Measurements from ENCODE around the gene GBP1. TPM values are rescaled to one million over a fixed set of nuclear protein-coding genes. Genes with fewer than 3 reads are reported as not detected.

GBP1 gene
- total and polyA plus RNA-seq, 2 experiments from 2014 or later: 0.13 TPM; not detected in 1

DNA sequence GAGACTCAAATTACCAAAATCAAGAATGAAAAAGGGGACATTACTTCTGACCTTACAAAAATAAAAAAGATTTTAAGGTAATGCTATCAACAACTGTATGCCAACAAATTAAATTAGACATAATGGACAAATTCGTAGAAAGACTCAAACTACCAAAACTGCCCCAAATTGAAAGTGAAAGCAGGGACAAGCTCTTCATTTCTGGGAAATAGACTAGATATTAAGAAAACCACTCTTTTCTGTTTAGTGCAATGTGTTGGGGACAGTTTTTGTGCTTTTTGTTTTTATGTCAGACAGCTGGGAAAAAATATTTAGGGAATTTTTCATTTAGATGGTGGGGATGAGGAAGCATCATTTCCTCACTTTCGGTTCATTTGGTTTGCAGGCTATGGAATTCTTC is 4.9 kb upstream of the GBP1 start (continued):
- TF ChIP-seq ETS1 (IDR thresholded peaks at IDR 0.05): no peak
- TF ChIP-seq, protein P1, sequence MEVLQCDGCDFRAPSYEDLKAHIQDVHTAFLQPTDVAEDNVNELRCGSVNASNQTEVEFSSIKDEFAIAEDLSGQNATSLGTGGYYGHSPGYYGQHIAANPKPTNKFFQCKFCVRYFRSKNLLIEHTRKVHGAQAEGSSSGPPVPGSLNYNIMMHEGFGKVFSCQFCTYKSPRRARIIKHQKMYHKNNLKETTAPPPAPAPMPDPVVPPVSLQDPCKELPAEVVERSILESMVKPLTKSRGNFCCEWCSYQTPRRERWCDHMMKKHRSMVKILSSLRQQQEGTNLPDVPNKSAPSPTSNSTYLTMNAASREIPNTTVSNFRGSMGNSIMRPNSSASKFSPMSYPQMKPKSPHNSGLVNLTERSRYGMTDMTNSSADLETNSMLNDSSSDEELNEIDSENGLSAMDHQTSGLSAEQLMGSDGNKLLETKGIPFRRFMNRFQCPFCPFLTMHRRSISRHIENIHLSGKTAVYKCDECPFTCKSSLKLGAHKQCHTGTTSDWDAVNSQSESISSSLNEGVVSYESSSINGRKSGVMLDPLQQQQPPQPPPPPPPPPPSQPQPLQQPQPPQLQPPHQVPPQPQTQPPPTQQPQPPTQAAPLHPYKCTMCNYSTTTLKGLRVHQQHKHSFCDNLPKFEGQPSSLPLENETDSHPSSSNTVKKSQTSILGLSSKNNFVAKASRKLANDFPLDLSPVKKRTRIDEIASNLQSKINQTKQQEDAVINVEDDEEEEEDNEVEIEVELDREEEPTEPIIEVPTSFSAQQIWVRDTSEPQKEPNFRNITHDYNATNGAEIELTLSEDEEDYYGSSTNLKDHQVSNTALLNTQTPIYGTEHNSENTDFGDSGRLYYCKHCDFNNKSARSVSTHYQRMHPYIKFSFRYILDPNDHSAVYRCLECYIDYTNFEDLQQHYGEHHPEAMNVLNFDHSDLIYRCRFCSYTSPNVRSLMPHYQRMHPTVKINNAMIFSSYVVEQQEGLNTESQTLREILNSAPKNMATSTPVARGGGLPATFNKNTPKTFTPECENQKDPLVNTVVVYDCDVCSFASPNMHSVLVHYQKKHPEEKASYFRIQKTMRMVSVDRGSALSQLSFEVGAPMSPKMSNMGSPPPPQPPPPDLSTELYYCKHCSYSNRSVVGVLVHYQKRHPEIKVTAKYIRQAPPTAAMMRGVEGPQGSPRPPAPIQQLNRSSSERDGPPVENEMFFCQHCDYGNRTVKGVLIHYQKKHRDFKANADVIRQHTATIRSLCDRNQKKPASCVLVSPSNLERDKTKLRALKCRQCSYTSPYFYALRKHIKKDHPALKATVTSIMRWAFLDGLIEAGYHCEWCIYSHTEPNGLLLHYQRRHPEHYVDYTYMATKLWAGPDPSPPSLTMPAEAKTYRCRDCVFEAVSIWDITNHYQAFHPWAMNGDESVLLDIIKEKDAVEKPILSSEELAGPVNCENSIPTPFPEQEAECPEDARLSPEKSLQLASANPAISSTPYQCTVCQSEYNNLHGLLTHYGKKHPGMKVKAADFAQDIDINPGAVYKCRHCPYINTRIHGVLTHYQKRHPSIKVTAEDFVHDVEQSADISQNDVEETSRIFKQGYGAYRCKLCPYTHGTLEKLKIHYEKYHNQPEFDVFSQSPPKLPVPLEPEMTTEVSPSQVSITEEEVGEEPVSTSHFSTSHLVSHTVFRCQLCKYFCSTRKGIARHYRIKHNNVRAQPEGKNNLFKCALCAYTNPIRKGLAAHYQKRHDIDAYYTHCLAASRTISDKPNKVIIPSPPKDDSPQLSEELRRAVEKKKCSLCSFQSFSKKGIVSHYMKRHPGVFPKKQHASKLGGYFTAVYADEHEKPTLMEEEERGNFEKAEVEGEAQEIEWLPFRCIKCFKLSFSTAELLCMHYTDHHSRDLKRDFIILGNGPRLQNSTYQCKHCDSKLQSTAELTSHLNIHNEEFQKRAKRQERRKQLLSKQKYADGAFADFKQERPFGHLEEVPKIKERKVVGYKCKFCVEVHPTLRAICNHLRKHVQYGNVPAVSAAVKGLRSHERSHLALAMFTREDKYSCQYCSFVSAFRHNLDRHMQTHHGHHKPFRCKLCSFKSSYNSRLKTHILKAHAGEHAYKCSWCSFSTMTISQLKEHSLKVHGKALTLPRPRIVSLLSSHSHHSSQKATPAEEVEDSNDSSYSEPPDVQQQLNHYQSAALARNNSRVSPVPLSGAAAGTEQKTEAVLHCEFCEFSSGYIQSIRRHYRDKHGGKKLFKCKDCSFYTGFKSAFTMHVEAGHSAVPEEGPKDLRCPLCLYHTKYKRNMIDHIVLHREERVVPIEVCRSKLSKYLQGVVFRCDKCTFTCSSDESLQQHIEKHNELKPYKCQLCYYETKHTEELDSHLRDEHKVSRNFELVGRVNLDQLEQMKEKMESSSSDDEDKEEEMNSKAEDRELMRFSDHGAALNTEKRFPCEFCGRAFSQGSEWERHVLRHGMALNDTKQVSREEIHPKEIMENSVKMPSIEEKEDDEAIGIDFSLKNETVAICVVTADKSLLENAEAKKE (CRISPR knock-in tag; IDR thresholded peaks at IDR 0.05): no peak
- TF ChIP-seq JUNB (IDR thresholded peaks at IDR 0.05; ENCODE audit: unreplicated experiment): no peak
- TF ChIP-seq NANOG (IDR thresholded peaks at IDR 0.05; ENCODE audit: borderline replicate concordance): no peak
- TF ChIP-seq ZNF114 (CRISPR knock-in tag; IDR thresholded peaks at IDR 0.05): no peak

DNA sequence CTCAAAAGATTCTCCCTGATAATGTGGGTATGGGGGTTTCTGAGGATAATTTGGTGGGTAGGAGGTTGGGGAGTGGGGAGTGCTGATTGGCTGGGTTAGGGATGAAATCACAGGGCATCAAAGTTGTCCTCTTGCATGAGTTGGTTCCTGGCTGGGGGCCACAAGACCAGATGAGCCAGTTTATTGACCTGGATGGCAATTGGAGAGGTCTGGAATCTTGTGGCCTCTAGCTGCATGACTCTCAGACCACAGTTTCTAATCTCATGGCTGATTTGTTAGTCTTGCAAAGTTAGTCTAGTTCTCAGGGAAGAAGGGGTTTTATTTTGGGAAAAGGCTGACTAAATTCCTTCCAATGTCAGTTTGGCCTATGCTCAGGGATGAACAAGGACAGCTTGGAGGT is 3.3 kb upstream of the GBP1 start:
- Histone ChIP-seq H3F3A (replicated peaks; ENCODE audit: low read depth) (no peaks in the 10 kb centered on the region), H3K9me2 (ENCODE audit: insufficient read depth) (no peaks in the 10 kb centered on the region), H3K4me2 (no peak overlapping the region), H3K27ac (ENCODE audit: low read depth) (no peak overlapping the region), H4K20me1 (replicated peaks; ENCODE audit: insufficient read depth) (no peaks in the 10 kb centered on the region), H3K27me3 (ENCODE audit: insufficient read depth) (no peaks in the 10 kb centered on the region), H3K79me2 (replicated peaks; ENCODE audit: insufficient read depth) (no peaks in the 10 kb centered on the region), H3K4me1 (ENCODE audit: insufficient read depth) (no peaks in the 10 kb centered on the region), H3K4me3 (no peak overlapping the region), H3K36me3 (ENCODE audit: insufficient read depth) (no peaks in the 10 kb centered on the region), H2AFZ (no peak overlapping the region)
- DNase-seq (ENCODE audit: low spot score) (no peak), ATAC-seq (no peak)
- Mint-ChIP-seq H3K4me1 (no peaks in the 10 kb centered on the region), H3K4me3 (no peak overlapping the region), H3K27me3 (ENCODE audit: insufficient read depth, low read depth, poor library complexity) (peaks cover 4% of the 10 kb centered on the region), H3K27ac (no peak overlapping the region), H3K9me3 (no peaks in the 10 kb centered on the region), H3K36me3 (ENCODE audit: low read depth) (no peaks in the 10 kb centered on the region)
- TF ChIP-seq STAT1 (IDR thresholded peaks at IDR 0.05; ENCODE audit: unreplicated experiment) (no peak), CREB1 (CRISPR knock-in tag; IDR thresholded peaks at IDR 0.05; ENCODE audit: low read depth) (no peak), ZNF114 (CRISPR knock-in tag; IDR thresholded peaks at IDR 0.05) (no peak), EZH2 (IDR thresholded peaks at IDR 0.05; ENCODE audit: low read depth, unreplicated experiment) (no peak)
- TF ChIP-seq, protein P2, sequence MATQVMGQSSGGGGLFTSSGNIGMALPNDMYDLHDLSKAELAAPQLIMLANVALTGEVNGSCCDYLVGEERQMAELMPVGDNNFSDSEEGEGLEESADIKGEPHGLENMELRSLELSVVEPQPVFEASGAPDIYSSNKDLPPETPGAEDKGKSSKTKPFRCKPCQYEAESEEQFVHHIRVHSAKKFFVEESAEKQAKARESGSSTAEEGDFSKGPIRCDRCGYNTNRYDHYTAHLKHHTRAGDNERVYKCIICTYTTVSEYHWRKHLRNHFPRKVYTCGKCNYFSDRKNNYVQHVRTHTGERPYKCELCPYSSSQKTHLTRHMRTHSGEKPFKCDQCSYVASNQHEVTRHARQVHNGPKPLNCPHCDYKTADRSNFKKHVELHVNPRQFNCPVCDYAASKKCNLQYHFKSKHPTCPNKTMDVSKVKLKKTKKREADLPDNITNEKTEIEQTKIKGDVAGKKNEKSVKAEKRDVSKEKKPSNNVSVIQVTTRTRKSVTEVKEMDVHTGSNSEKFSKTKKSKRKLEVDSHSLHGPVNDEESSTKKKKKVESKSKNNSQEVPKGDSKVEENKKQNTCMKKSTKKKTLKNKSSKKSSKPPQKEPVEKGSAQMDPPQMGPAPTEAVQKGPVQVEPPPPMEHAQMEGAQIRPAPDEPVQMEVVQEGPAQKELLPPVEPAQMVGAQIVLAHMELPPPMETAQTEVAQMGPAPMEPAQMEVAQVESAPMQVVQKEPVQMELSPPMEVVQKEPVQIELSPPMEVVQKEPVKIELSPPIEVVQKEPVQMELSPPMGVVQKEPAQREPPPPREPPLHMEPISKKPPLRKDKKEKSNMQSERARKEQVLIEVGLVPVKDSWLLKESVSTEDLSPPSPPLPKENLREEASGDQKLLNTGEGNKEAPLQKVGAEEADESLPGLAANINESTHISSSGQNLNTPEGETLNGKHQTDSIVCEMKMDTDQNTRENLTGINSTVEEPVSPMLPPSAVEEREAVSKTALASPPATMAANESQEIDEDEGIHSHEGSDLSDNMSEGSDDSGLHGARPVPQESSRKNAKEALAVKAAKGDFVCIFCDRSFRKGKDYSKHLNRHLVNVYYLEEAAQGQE (IDR thresholded peaks at IDR 0.05; ENCODE audit: unreplicated experiment): no peak

Data from GM23338 (cell line).